ENCODE measurements around the gene ZNF408.

ZNF408 gene

DNA sequence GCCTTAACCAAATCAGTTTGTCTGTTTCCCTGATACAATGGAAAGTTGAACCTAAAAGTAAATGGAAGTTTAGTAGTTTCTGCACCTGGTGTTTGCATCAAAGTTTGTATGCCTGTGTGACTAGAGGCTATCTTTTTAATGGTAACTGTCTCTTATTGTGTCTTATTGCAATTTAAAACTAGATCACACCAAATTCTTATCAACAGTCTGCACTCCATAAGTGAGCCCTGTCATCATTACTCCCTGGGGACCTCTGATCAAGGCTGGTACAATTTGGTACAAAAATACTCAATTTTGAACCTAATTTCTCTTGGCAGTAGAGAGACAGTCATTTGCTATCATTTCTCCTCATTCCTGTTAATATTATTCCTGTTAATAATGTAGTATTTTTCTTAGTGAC, 38.5 kb upstream of the ZNF408 start:
- Mint-ChIP-seq H3K9me3 (no peaks in the 10 kb centered on the region), H3K27me3 (ENCODE audit: low read depth) (no peaks in the 10 kb centered on the region), H3K4me1 (peaks cover 18% of the 10 kb centered on the region), H3K27ac (no peak overlapping the region), H3K36me3 (ENCODE audit: low read depth) (peaks cover 66% of the 10 kb centered on the region), H3K4me3 (no peak overlapping the region)
- no peak for TF ChIP-seq CTCF (IDR thresholded peaks at IDR 0.05; ENCODE audit: unreplicated experiment in 3 of 3)

GRCh38 chr11:46663277-46663940, 37.4 kb upstream of the ZNF408 start:
- H3K36me3 Mint-ChIP-seq (ENCODE audit: low read depth) = peaks cover 67% of the 10 kb centered on the region

GRCh38 chr11:46664612-46665011, 36.2 kb upstream of the ZNF408 start:
- Mint-ChIP-seq H3K4me3 (no peak overlapping the region), H3K27me3 (ENCODE audit: low read depth) (no peaks in the 10 kb centered on the region), H3K27ac (peak overlapping the region in 1 of 3 experiments; percentile 8), H3K36me3 (ENCODE audit: low read depth) (peaks cover 69% of the 10 kb centered on the region), H3K9me3 (no peaks in the 10 kb centered on the region), H3K4me1 (peaks cover 30% of the 10 kb centered on the region)
- no peak for TF ChIP-seq CTCF (IDR thresholded peaks at IDR 0.05; ENCODE audit: unreplicated experiment in 3 of 3)

More at GRCh38 chr11:46663277-46663940, 37.4 kb upstream of the ZNF408 start:
- no peak for TF ChIP-seq CTCF (IDR thresholded peaks at IDR 0.05; ENCODE audit: unreplicated experiment in 3 of 3)
- Mint-ChIP-seq H3K4me1 (peaks cover 26% of the 10 kb centered on the region), H3K27me3 (ENCODE audit: low read depth) (no peaks in the 10 kb centered on the region), H3K9me3 (no peaks in the 10 kb centered on the region), H3K4me3 (no peak overlapping the region), H3K27ac (no peak overlapping the region)

DNA sequence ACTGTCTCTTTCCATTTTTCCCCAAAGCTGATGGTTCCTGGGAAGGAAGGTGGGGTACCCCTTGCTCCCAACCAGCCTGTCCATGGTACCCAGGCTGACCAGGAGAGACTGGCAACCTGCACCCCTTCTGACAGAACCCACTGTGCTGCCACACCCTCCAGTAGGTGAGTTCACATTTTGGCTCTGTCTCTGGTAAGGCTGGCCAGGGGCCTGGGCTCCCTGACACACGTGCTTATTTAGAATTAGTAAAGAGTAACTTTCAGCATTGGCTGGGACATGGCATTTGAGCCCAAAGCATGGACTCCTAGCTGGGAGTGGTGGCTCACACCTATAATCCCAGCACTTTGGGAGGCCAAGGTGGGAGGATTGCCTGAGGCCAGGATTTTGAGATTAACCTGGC, 35.5 kb upstream of the ZNF408 start:
- Mint-ChIP-seq H3K4me3 (no peak overlapping the region), H3K9me3 (no peaks in the 10 kb centered on the region), H3K27me3 (ENCODE audit: low read depth) (no peaks in the 10 kb centered on the region), H3K36me3 (ENCODE audit: low read depth) (peaks cover 65% of the 10 kb centered on the region), H3K4me1 (peaks cover 33% of the 10 kb centered on the region), H3K27ac (no peak overlapping the region)
- TF ChIP-seq CTCF (IDR thresholded peaks at IDR 0.05; ENCODE audit: unreplicated experiment in 3 of 3) = no peak

DNA sequence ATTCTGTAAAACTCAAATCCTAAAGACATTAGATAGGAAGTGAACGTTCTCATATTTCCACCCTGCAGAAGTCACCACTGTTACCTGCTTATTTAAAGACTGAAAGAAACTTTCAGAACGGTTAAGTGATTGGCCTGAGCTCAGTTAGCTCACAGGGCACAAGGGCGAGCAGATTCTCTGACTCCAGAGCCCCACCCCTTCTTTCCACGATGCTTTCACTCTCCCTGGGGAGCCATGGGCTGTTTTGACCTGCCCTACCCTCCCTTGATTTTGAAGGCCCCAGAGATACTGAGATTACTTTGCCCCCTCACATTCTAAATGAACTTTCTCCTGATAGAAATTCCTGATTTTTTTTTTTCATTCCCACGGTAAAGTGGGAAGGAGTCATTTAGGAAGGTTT, 34.3 kb upstream of the ZNF408 start:
- TF ChIP-seq CTCF (IDR thresholded peaks at IDR 0.05; ENCODE audit: unreplicated experiment in 3 of 3) = no peak
- Mint-ChIP-seq H3K27ac (peak overlapping the region; percentile 83 to 91 (median 86)), H3K27me3 (ENCODE audit: low read depth) (no peaks in the 10 kb centered on the region), H3K4me3 (peak overlapping the region; percentile 8 to 62 (median 13)), H3K4me1 (peaks cover 33% of the 10 kb centered on the region), H3K9me3 (no peaks in the 10 kb centered on the region), H3K36me3 (ENCODE audit: low read depth) (peaks cover 71% of the 10 kb centered on the region)

DNA sequence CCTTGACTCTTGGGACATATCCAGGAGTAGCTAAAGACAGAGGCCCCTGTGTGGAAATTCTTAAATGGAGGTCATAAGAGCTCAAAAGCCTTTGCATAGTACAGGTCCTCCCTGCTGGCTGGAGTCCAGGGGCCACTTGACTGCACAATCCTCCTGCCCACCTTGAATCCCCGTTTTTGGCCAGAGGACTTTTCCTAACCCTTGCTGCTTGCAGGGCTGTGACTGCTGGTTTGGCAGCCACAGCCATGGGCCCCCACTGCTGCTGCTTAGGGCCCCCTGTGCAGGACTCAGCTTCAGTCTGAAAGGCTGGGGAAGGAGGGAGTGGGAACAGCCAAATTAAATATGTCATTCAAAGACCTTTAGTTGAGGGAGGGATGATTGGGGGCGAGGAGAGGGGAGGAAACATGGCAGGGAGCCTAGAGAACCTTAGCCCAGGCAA, 33.8 kb upstream of the ZNF408 start:
- TF ChIP-seq CTCF (IDR thresholded peaks at IDR 0.05; ENCODE audit: unreplicated experiment in 3 of 3) = no peak
- Mint-ChIP-seq H3K4me3 (peak overlapping the region; percentile 8 to 62 (median 15)), H3K27me3 (ENCODE audit: low read depth) (no peaks in the 10 kb centered on the region), H3K36me3 (ENCODE audit: low read depth) (peaks cover 73% of the 10 kb centered on the region), H3K27ac (peak overlapping the region; percentile 83 to 91 (median 86)), H3K4me1 (peaks cover 36% of the 10 kb centered on the region), H3K9me3 (no peaks in the 10 kb centered on the region)
